H1 (cell line): Measurements from ENCODE around the gene NFX1.
"Not testable (repeated sequence)": the region's sequence is repeated elsewhere in the genome, so short reads cannot be mapped to it uniquely, and the experiment has no call there.

Source experiments
- CTCF ChIP-seq, 3 experiments: IDR thresholded peaks; 1 replicate in 2 of 3; 2 replicates in 1 of 3; pipeline versions ENCODE4 v1.5.1 to v1.6.1; 2011; ENCODE audit warnings: low read length in 3 of 3, mild to moderate bottlenecking in 3 of 3, inconsistent platforms in 2 of 3, low read depth in 1 of 3, moderate library complexity in 1 of 3; ENCODE audit not compliant: insufficient read depth in 1 of 3; ENCODE audit errors: control extremely low read depth in 1 of 3
- EP300 ChIP-seq, 2 experiments: IDR thresholded peaks; 1 replicate in 1 of 2; 2 replicates in 1 of 2; pipeline ENCODE4 v1.6.1; 2011 to 2012; ENCODE audit warnings: low read depth in 2 of 2, low read length in 2 of 2, mild to moderate bottlenecking in 2 of 2, borderline replicate concordance in 1 of 2, inconsistent platforms in 1 of 2, moderate library complexity in 1 of 2
- HDAC2 ChIP-seq, 2 experiments: fragments of 300-600 bp in 1 of 2; sonication (generic) in 1 of 2; IDR thresholded peaks; 2 replicates each; pipeline ENCODE4 v1.6.1; 2011 to 2012; ENCODE audit warnings: low read depth in 2 of 2, low read length in 2 of 2, mild to moderate bottlenecking in 2 of 2, moderate library complexity in 2 of 2, borderline replicate concordance in 1 of 2, inconsistent platforms in 1 of 2
- POLR2AphosphoS5 ChIP-seq: IDR thresholded peaks from 2 replicates; pipeline ENCODE4 v1.6.1; 2011; ENCODE audit warnings: low read depth, low read length
- RNF2 ChIP-seq: fragments of 200-900, 300-1000 bp; sonication (generic); IDR thresholded peaks from 2 replicates; pipeline ENCODE4 v1.7.1; 2016; ENCODE audit warnings: borderline replicate concordance, low read depth, mild to moderate bottlenecking, antibody characterized with exemption, low read length; ENCODE audit not compliant: poor library complexity, severe bottlenecking; ENCODE audit errors: missing control alignments
- SP2 ChIP-seq: IDR thresholded peaks from 2 replicates; pipeline ENCODE4 v1.6.1; 2012; ENCODE audit warnings: mild to moderate bottlenecking, low read length, inconsistent platforms
- TBP ChIP-seq: IDR thresholded peaks from 2 replicates; pipeline ENCODE4 v1.6.1; 2011; ENCODE audit warnings: low read depth, low read length, improper control_type of control experiment
- USF2 ChIP-seq: IDR thresholded peaks from 2 replicates; pipeline ENCODE4 v1.6.1; 2011; ENCODE audit warnings: low read length, improper control_type of control experiment
- TF ChIP-seq, protein P1 (sequence below): IDR thresholded peaks from 2 replicates; pipeline ENCODE4 v1.6.1; 2012; ENCODE audit warnings: inconsistent platforms

- not testable (repeated sequence) for TF ChIP-seq CTCF (IDR thresholded peaks at IDR 0.05; ENCODE audit: control extremely low read depth in 1 of 3, insufficient read depth in 1 of 3, low read depth in 1 of 3, low read length in 3 of 3); RNF2; USF2; SP2; EP300 (IDR thresholded peaks at IDR 0.05; ENCODE audit: borderline replicate concordance in 1 of 2, low read depth in 2 of 2, low read length in 2 of 2); POLR2AphosphoS5; TBP; HDAC2 (IDR thresholded peaks at IDR 0.05; ENCODE audit: borderline replicate concordance in 1 of 2, low read depth in 2 of 2, low read length in 2 of 2)
- TF ChIP-seq, protein P1, sequence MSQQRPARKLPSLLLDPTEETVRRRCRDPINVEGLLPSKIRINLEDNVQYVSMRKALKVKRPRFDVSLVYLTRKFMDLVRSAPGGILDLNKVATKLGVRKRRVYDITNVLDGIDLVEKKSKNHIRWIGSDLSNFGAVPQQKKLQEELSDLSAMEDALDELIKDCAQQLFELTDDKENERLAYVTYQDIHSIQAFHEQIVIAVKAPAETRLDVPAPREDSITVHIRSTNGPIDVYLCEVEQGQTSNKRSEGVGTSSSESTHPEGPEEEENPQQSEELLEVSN = not testable (repeated sequence)
These were observed 112.1 kb downstream of the NFX1 start, which contains the start of gene AQP7 for GRCh38 chr9:33402371-33402770.
